Fibroblast of pulmonary artery (primary cell): ENCODE measurements around the gene R3HDM2.

Experiments
- DNase-seq: peaks from one replicate; pipeline ENCODE4 v3.0.0-alpha.2; 2010; ENCODE audit warnings: low read depth
- H3K4me3 ChIP-seq: replicated peaks from 2 replicates; pipeline ENCODE4 v1.5.1; 2011; ENCODE audit warnings: low read depth, mild to moderate bottlenecking, control low read depth, low read length, moderate library complexity
- CTCF ChIP-seq: IDR thresholded peaks from 2 replicates; pipeline ENCODE4 v1.5.1; 2011; ENCODE audit warnings: mild to moderate bottlenecking, control low read depth, low read length, inconsistent platforms; ENCODE audit errors: missing control alignments

Gene R3HDM2

GRCh38 chr12:57430931-57431566 lies at the start of gene R3HDM2:
Gene R3HDM2, minus strand, starts transcription at chr12:57431043. Its CDS starts 120,615 bp downstream, at chr12:57310428.
- TF ChIP-seq CTCF: no peak
- DNase-seq: peak; percentile 96
- H3K4me3 ChIP-seq: peak within 1 kb of the TSS; percentile 75

- no peak within 1 kb of the TSS for H3K4me3 ChIP-seq
- no peak for TF ChIP-seq CTCF
- no peak for DNase-seq
Observed at GRCh38 chr12:57479376-57480115, 48.7 kb upstream of the R3HDM2 start, which contains the start of gene ARHGAP9. Gene ARHGAP9, minus strand, starts transcription at chr12:57479866. Its CDS starts 460 bp downstream, at chr12:57479406.

- no peak overlapping the region for H3K4me3 ChIP-seq
Observed at GRCh38 chr12:57479043-57479375, 48.2 kb upstream of the R3HDM2 start.

GRCh38 chr12:57477710-57478681 lies 47.2 kb upstream of the R3HDM2 start:
- H3K4me3 ChIP-seq: no peak overlapping the region
- no peak for TF ChIP-seq CTCF
- peak; percentile 82 for DNase-seq

More at GRCh38 chr12:57479043-57479375, 48.2 kb upstream of the R3HDM2 start:
- DNase-seq: no peak
- no peak for TF ChIP-seq CTCF

- no peak for DNase-seq
- H3K4me3 ChIP-seq: no peak overlapping the region
- TF ChIP-seq CTCF: no peak
Observed at GRCh38 chr12:57476993-57477709, 46.3 kb upstream of the R3HDM2 start.
